Thyroid gland (tissue), 4 donors: Measurements from ENCODE around the gene RPTOR. TPM values are rescaled to one million over a fixed set of nuclear protein-coding genes. Genes with fewer than 3 reads are reported as not detected.

Experiments used
- DNase-seq, 2 donors: peaks; one replicate each; pipeline ENCODE4 v3.0.0-alpha.2; 2019
- H3K27ac ChIP-seq, 3 donors: fragments of 200-600 bp; sonication (generic); 1 replicate in 2 of 3; 2 replicates in 1 of 3; pipeline ENCODE4 v1.5.1; 2016 to 2019; ENCODE audit warnings: mild to moderate bottlenecking in 1 of 3, moderate library complexity in 1 of 3
- H3K27me3 ChIP-seq: fragments of 200-600 bp; sonication (generic); one replicate; pipeline ENCODE4 v1.5.1; 2019
- H3K36me3 ChIP-seq, 2 donors: fragments of 200-600 bp; sonication (generic); one replicate each; pipeline ENCODE4 v1.5.1; 2016 to 2019
- H3K4me1 ChIP-seq, 2 donors: fragments of 200-600 bp; sonication (generic); one replicate each; pipeline ENCODE4 v1.5.1; 2017 to 2019
- H3K4me3 ChIP-seq, 3 donors: fragments of 200-600 bp; sonication (generic); replicated peaks in 1 of 3; 1 replicate in 2 of 3; 2 replicates in 1 of 3; pipeline ENCODE4 v1.5.1; 2016; ENCODE audit warnings: mild to moderate bottlenecking in 1 of 3
- H3K9me3 ChIP-seq: fragments of 200-600 bp; sonication (generic); one replicate; pipeline ENCODE4 v1.5.1; 2017
- POLR2A ChIP-seq, 2 donors: fragments of 450-650 bp; IDR thresholded peaks; one replicate each; pipeline ENCODE4 v1.6.1; 2017; ENCODE audit warnings: antibody characterized with exemption in 2 of 2, mild to moderate bottlenecking in 2 of 2, moderate library complexity in 1 of 2
- WGBS, 2 donors: methylation state at CpG; one replicate each; pipeline ENCODE4 v1.1.5; 2017; 5-methylcytosine and 5-hydroxymethylcytosine counted together
- intact Hi-C: fragments of 100-400 bp; cut with DNase I; formaldehyde crosslinking; loops from one replicate; pipeline ENCODE4 v1.15.1; 2023
- total RNA-seq, 4 donors: library from RNA; depleted of rRNA; stranded (reverse); fragments of >200 nt; gene quantifications; one replicate each; pipeline ENCODE4 v1.2.3, GENCODE V29; 2016
- TF ChIP-seq, protein P1 (sequence below), 6 experiments: fragments of 200-600 bp in 3 of 6; fragments of 450-650 bp in 3 of 6; sonication (generic) in 3 of 6; IDR thresholded peaks; one replicate each; pipeline ENCODE4 v1.5.1; 2016 to 2019; ENCODE audit warnings: antibody characterized with exemption in 6 of 6, mild to moderate bottlenecking in 2 of 6, inconsistent platforms in 1 of 6, moderate library complexity in 1 of 6

The RPTOR gene
- total RNA-seq, 4 donors from 2014 or later = 24.2 to 58.1 (median 34.5) TPM

DNA sequence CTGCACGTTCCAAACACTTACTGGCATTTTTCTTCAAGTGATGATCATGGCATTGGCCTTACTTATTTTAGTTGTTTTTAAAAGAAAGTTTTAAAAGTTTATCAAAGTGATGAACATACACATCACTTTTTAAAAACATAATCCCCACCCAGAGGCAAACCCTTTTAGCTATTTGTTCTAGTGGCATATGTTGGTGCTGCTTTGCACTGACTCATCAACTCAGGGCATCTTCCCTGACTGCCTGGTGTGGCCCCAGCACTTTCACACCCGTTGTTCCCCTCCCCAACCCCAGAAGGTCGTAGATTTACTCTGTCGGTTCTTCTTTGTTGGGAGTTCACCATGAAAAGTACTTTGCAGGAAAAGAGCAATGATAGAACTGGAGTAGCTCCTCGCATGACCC is 161.3 kb downstream of the RPTOR start:
- 76 to 84% methylated on average over 5 of the region's 5 CpGs for WGBS, 2 donors
- Histone ChIP-seq H3K27ac (no peak overlapping the region), H3K4me1 (peaks cover 0 to 4% of the 10 kb centered on the region in 2 donors), H3K27me3 (no peaks in the 10 kb centered on the region), H3K9me3 (no peaks in the 10 kb centered on the region), H3K4me3 (no peak overlapping the region), H3K36me3 (no peaks in the 10 kb centered on the region)
- DNase-seq = no peak
- intact Hi-C loops = no loop called here
- TF ChIP-seq, protein P1, sequence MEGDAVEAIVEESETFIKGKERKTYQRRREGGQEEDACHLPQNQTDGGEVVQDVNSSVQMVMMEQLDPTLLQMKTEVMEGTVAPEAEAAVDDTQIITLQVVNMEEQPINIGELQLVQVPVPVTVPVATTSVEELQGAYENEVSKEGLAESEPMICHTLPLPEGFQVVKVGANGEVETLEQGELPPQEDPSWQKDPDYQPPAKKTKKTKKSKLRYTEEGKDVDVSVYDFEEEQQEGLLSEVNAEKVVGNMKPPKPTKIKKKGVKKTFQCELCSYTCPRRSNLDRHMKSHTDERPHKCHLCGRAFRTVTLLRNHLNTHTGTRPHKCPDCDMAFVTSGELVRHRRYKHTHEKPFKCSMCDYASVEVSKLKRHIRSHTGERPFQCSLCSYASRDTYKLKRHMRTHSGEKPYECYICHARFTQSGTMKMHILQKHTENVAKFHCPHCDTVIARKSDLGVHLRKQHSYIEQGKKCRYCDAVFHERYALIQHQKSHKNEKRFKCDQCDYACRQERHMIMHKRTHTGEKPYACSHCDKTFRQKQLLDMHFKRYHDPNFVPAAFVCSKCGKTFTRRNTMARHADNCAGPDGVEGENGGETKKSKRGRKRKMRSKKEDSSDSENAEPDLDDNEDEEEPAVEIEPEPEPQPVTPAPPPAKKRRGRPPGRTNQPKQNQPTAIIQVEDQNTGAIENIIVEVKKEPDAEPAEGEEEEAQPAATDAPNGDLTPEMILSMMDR (IDR thresholded peaks at IDR 0.05) = no peak
- TF ChIP-seq POLR2A (IDR thresholded peaks at IDR 0.05) = no peak

DNA sequence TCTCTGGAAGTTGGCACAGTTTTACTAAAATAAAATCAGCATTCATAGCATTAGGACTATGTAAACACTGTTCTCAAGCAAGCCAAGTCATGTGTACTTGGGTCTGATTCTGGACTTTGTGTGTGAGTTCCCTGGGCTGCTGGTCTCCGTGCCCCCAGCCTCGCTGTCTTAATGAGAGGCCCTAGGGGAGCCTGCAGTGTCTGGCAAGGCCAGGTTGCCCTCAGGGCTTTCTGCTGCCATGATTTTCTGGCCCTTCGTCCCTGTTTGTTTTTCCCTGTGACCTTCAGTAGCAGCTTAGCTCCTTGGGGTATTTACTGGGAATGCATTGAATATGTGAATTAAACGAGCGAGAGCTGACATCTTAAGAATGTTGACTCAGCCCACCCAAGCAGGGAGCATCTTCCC is 161.8 kb downstream of the RPTOR start:
- H3K4me3 ChIP-seq = no peak overlapping the region
- no peak for TF ChIP-seq POLR2A (IDR thresholded peaks at IDR 0.05)
- TF ChIP-seq, protein P1 (IDR thresholded peaks at IDR 0.05) = no peak
- 63 to 79% methylated on average over 5 of the region's 5 CpGs for whole genome bisulfite sequencing, 2 donors
- H3K9me3 ChIP-seq = no peaks in the 10 kb centered on the region
- peaks cover 0 to 4% of the 10 kb centered on the region in 2 donors for H3K4me1 ChIP-seq
- H3K27ac ChIP-seq = no peak overlapping the region
- DNase-seq = no peak
- H3K36me3 ChIP-seq = no peaks in the 10 kb centered on the region
- H3K27me3 ChIP-seq = no peaks in the 10 kb centered on the region
- intact Hi-C loops = no loop called here

DNA sequence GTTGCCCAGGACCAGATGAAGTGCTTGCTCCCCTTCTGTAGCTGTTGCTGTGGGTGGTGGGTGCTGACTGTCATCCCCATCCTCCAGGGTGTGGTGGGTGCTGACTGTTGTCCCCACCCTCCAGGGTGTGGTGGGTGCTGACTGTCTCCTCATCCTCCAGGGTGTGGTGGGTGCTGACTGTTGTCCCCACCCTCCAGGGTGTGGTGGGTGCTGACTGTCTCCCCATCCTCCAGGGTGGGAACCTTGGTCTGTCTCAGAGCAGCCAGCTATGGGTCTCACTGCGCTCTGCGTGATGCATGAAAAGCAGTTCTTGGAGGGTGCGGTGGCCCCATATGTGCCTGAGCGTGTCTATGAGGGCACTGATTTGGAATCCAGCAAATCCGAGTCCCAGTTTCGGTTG is 163.8 kb downstream of the RPTOR start:
- no peaks in the 10 kb centered on the region for H3K36me3 ChIP-seq
- no peak for DNase-seq
- no peaks in the 10 kb centered on the region for H3K27me3 ChIP-seq
- H3K4me3 ChIP-seq = no peak overlapping the region
- intact Hi-C loops = no loop called here
- H3K27ac ChIP-seq = no peak overlapping the region
- WGBS, 2 donors = 76 to 100% methylated on average over 4 to 6 of the region's 6 CpGs
- TF ChIP-seq, protein P1 (IDR thresholded peaks at IDR 0.05) = no peak
- TF ChIP-seq POLR2A (IDR thresholded peaks at IDR 0.05) = no peak
- H3K4me1 ChIP-seq = peaks cover 0 to 4% of the 10 kb centered on the region in 2 donors
- no peaks in the 10 kb centered on the region for H3K9me3 ChIP-seq

DNA sequence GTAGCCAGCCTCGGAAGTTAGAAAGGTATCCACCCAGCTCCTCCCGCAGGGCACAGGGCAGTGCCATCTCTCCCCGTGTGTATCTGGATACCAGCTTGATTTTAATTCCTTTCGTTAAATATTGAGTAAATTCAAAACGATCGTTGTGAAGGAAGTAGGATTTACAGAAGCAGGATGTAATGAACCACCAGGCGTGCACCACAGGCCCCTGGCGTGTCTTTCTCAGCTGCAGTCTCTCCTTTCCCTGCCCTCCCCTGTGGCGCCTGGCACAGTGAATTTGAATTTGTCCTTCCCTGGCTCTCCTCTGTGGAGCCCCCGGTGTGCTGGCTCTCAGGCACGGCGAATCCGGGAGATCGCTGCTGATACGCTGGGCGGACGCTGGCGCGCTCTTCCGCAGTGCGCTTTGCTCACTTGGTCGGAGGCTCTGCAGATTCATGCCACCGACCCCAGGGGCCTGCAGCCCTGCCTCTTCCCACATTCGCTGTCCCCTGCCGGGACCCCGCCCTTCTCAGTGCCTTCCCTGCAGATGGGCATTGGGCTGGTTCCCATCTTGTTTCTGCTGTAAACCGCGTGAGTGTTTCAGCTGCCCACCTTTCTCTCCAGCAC is 164.6 kb downstream of the RPTOR start:
- WGBS, 2 donors = 92 to 96% methylated on average over 27 to 28 of the region's 28 CpGs
- no peak for DNase-seq
- TF ChIP-seq, protein P1 (IDR thresholded peaks at IDR 0.05) = no peak
- TF ChIP-seq POLR2A (IDR thresholded peaks at IDR 0.05) = no peak
- no peaks in the 10 kb centered on the region for H3K36me3 ChIP-seq
- peaks cover 0 to 4% of the 10 kb centered on the region in 2 donors for H3K4me1 ChIP-seq
- H3K9me3 ChIP-seq = no peaks in the 10 kb centered on the region
- no peaks in the 10 kb centered on the region for H3K27me3 ChIP-seq
- intact Hi-C loops = no loop called here
- H3K4me3 ChIP-seq = no peak overlapping the region
- H3K27ac ChIP-seq = no peak overlapping the region

DNA sequence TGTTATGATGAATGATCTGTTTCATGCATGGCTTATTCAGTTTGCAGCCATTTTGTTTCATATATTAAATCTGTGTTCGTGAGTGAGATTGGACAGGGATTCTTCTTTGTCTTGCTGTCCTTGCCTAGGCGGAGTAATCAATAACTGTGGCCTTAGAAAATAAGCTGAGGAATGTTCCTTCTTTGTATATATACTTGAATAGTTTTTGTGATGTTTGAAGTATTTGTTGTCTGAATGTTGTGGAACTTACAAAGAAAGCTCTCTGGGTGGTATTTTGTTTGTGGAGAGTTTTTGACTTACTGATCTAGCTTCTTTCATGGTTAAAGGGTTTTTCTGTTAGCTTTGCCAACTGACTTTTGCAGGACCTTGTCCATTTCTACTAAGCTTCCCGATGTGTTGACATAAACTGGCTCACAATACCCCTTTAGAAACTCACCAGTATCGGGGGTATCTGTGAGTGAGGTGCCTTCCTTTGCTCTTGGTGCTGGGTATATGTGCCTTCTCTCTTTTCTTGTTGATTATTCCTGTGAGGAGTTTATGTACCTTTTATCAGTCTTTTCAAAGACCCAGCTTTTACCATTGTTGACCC is 166.2 kb downstream of the RPTOR start:
- H3K27ac ChIP-seq = no peak overlapping the region
- 71 to 75% methylated on average over 4 of the region's 4 CpGs for WGBS, 2 donors
- intact Hi-C loops = no loop called here

More for the DNA sequence above, 166.2 kb downstream of the RPTOR start:
- no peak for DNase-seq
- H3K4me3 ChIP-seq = no peak overlapping the region
- no peaks in the 10 kb centered on the region for H3K9me3 ChIP-seq
- H3K36me3 ChIP-seq = no peaks in the 10 kb centered on the region
- TF ChIP-seq, protein P1 (IDR thresholded peaks at IDR 0.05) = no peak
- TF ChIP-seq POLR2A (IDR thresholded peaks at IDR 0.05) = no peak
- peaks cover 0 to 4% of the 10 kb centered on the region in 2 donors for H3K4me1 ChIP-seq
- no peaks in the 10 kb centered on the region for H3K27me3 ChIP-seq
